ENCODE results near the gene CCL26. TPM values are rescaled to one million over a fixed set of nuclear protein-coding genes. Genes with fewer than 3 reads are reported as not detected.
"Not testable (repeated sequence)": the region's sequence is repeated elsewhere in the genome, so short reads cannot be mapped to it uniquely, and the experiment has no call there.

The CCL26 gene
- total and polyA plus RNA-seq, 4 donors, result 0.09 to 0.33 TPM; not detected in 2

- TF ChIP-seq HNF4G (IDR thresholded peaks at IDR 0.05) (no peak), FOXA1 (IDR thresholded peaks at IDR 0.05) (no peak), SP1 (IDR thresholded peaks at IDR 0.05) (no peak), RXRA (IDR thresholded peaks at IDR 0.05) (no peak), YY1 (IDR thresholded peaks at IDR 0.05) (no peak), TAF1 (conservative IDR thresholded peaks at IDR 0.05) (no peak), REST (IDR thresholded peaks at IDR 0.05) (no peak), NR2F2 (IDR thresholded peaks at IDR 0.05) (no peak)
- Histone ChIP-seq H3K9ac (ENCODE audit: low read depth in 1 of 2, low read length in 2 of 2) (no peak overlapping the region), H3K9me3 (ENCODE audit: control insufficient read depth in 4 of 4, low read length in 3 of 4) (no peaks in the 10 kb centered on the region), H3K36me3 (ENCODE audit: control insufficient read depth in 4 of 4, insufficient read depth in 3 of 4, low read depth in 1 of 4, low read length in 3 of 4) (peaks cover 0 to 6% (median 0%) of the 10 kb centered on the region in 4 donors), H3K4me1 (ENCODE audit: control insufficient read depth in 4 of 4, insufficient read depth in 4 of 4, low read length in 3 of 4) (no peaks in the 10 kb centered on the region), H3K27me3 (ENCODE audit: control insufficient read depth in 4 of 4, insufficient read depth in 4 of 4, low read length in 3 of 4) (no peaks in the 10 kb centered on the region), H3K27ac (ENCODE audit: low read depth in 1 of 2, low read length in 2 of 2) (no peak overlapping the region), H3K4me3 (ENCODE audit: low read depth in 1 of 3, low read length in 3 of 3) (no peak overlapping the region)
- WGBS, result 80% methylated on average over 4 of the region's 4 CpGs
- DNase-seq (ENCODE audit: low spot score), result no peak
These were observed 42.1 kb downstream of the CCL26 start for GRCh38 chr7:75729851-75730274.

GRCh38 chr7:75727881-75728593 is 44.0 kb downstream of the CCL26 start:
- H3K4me3 ChIP-seq (ENCODE audit: low read depth in 1 of 3, low read length in 3 of 3), result no peak overlapping the region
- whole genome bisulfite sequencing, result 71% methylated on average over 8 of the region's 8 CpGs
- H3K27ac ChIP-seq (ENCODE audit: low read depth in 1 of 2, low read length in 2 of 2), result no peak overlapping the region
- no peak overlapping the region for H3K9ac ChIP-seq (ENCODE audit: low read depth in 1 of 2, low read length in 2 of 2)
- peaks cover 0 to 3% (median 0%) of the 10 kb centered on the region in 4 donors for H3K36me3 ChIP-seq (ENCODE audit: control insufficient read depth in 4 of 4, insufficient read depth in 3 of 4, low read depth in 1 of 4, low read length in 3 of 4)
- DNase-seq (ENCODE audit: low spot score), result no peak
- H3K4me1 ChIP-seq (ENCODE audit: control insufficient read depth in 4 of 4, insufficient read depth in 4 of 4, low read length in 3 of 4), result no peaks in the 10 kb centered on the region
- H3K9me3 ChIP-seq (ENCODE audit: control insufficient read depth in 4 of 4, low read length in 3 of 4), result no peaks in the 10 kb centered on the region
- no peaks in the 10 kb centered on the region for H3K27me3 ChIP-seq (ENCODE audit: control insufficient read depth in 4 of 4, insufficient read depth in 4 of 4, low read length in 3 of 4)
- TF ChIP-seq FOXA2 (IDR thresholded peaks at IDR 0.05), result no peak
- TF ChIP-seq GABPA (IDR thresholded peaks at IDR 0.05 in 1 of 2, conservative IDR thresholded peaks at IDR 0.05 in 1 of 2), result no peak
- TF ChIP-seq RAD21 (IDR thresholded peaks at IDR 0.05), result no peak

GRCh38 chr7:75727351-75727750 is 44.7 kb downstream of the CCL26 start:
- not testable (repeated sequence) for DNase-seq (ENCODE audit: low spot score); H3K9me3 ChIP-seq (ENCODE audit: control insufficient read depth in 4 of 4, low read length in 3 of 4); H3K9ac ChIP-seq (ENCODE audit: low read depth in 1 of 2, low read length in 2 of 2); H3K27me3 ChIP-seq (ENCODE audit: control insufficient read depth in 4 of 4, insufficient read depth in 4 of 4, low read length in 3 of 4); H3K4me3 ChIP-seq (ENCODE audit: low read depth in 1 of 3, low read length in 3 of 3); H3K36me3 ChIP-seq (ENCODE audit: control insufficient read depth in 4 of 4, insufficient read depth in 3 of 4, low read depth in 1 of 4, low read length in 3 of 4); H3K4me1 ChIP-seq (ENCODE audit: control insufficient read depth in 4 of 4, insufficient read depth in 4 of 4, low read length in 3 of 4); H3K27ac ChIP-seq (ENCODE audit: low read depth in 1 of 2, low read length in 2 of 2)
- 93% methylated on average over 6 of the region's 6 CpGs for WGBS

- Histone ChIP-seq H3K27me3 (ENCODE audit: control insufficient read depth in 4 of 4, insufficient read depth in 4 of 4, low read length in 3 of 4) (no peaks in the 10 kb centered on the region), H3K4me1 (ENCODE audit: control insufficient read depth in 4 of 4, insufficient read depth in 4 of 4, low read length in 3 of 4) (no peaks in the 10 kb centered on the region), H3K9me3 (ENCODE audit: control insufficient read depth in 4 of 4, low read length in 3 of 4) (no peaks in the 10 kb centered on the region), H3K27ac (ENCODE audit: low read depth in 1 of 2, low read length in 2 of 2) (no peak overlapping the region), H3K9ac (ENCODE audit: low read depth in 1 of 2, low read length in 2 of 2) (no peak overlapping the region), H3K36me3 (ENCODE audit: control insufficient read depth in 4 of 4, insufficient read depth in 3 of 4, low read depth in 1 of 4, low read length in 3 of 4) (no peaks in the 10 kb centered on the region), H3K4me3 (ENCODE audit: low read depth in 1 of 3, low read length in 3 of 3) (no peak overlapping the region)
- WGBS, result 91% methylated on average over 6 of the region's 6 CpGs
- TF ChIP-seq MAX (IDR thresholded peaks at IDR 0.05), result no peak
- TF ChIP-seq FOXA1 (IDR thresholded peaks at IDR 0.05), result no peak
- no peak for TF ChIP-seq HNF4G (IDR thresholded peaks at IDR 0.05)
- no peak for DNase-seq (ENCODE audit: low spot score)
These were observed 46.7 kb downstream of the CCL26 start for GRCh38 chr7:75725306-75725705.

Data from liver (tissue), 9 donors.